ENCODE data around the gene FAM81A.
"Not testable (repeated sequence)": the region's sequence is repeated elsewhere in the genome, so short reads cannot be mapped to it uniquely, and the experiment has no call there.

The FAM81A gene

DNA sequence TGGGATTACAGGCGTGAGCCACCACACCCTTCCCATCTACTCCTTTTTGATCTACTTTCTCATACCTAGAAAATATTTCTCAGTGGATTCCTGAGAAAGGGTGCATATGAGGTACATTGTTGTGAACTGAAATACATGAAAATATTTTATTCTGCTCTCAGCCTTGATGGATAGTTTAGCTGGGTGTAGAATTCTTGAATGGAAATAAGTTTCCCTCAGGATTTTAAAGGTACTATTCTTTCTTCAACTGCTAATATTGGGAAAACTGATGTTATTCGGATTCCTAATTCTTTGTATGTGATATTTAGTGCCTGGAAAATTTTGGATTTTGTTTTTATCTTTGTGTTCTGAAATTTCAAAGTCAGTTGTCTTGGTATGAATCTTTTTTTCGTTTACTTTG lies 9.1 kb upstream of the FAM81A start:
- DNase-seq (ENCODE audit: low read depth in 2 of 2), result not testable (repeated sequence)

DNA sequence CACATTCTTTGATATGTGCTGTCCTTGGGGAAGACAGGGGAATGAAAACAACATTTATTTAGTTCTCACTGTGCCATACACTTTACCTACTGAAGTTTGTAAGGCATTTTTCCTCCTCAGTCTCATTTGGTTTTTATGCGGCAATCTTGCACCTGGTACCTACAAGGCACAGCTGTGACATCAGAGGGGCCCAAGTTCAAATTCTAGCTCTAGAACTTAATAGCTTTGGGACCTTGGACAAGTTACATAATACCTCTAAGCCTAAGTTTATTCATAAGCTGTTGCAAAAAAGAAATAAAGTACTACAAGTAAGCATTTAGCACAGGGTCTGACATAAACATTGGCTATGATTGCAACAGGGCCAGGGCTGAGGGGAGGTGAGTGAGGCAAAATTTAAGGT lies 5.6 kb upstream of the FAM81A start:
- DNase-seq (ENCODE audit: low read depth in 2 of 2), result no peak

DNA sequence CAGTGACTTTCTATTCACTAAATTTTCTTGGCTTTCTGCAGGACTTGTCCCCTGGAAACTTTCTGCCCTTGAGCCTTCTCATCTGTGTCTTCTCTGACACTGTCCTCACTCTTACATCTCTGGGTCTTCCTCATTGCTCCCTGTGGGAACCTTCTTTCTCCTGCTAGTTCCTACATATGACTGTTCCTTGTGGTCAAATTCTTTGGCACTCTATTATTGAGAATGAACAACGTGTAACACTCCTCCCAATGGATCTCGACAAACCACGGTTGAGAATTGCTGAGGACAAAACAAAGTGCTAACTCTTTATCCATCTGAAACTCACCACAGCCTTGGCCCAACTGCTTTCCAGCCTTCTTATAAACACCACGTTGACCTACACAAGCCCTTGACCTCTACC lies 3.5 kb upstream of the FAM81A start:
- DNase-seq (ENCODE audit: low read depth in 2 of 2), result no peak

DNA sequence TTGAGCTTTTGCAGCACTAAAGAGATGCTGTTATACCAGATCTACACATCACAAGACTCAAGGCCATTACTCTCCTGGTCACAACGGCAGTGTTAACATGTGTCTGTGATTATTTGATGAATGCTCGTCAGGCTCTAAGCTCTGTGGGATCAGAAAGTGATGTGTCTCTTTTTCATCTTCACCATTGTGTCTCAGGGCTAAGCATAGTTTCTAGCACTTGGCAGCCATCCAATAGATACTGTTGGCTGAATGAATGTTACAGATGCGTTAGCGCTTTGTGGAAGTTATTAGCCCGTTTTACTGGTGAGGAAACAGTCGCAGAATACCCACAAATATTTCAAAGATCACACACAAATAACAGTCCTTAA lies 1.2 kb upstream of the FAM81A start:
- no peak for DNase-seq (ENCODE audit: low read depth in 2 of 2)

DNA sequence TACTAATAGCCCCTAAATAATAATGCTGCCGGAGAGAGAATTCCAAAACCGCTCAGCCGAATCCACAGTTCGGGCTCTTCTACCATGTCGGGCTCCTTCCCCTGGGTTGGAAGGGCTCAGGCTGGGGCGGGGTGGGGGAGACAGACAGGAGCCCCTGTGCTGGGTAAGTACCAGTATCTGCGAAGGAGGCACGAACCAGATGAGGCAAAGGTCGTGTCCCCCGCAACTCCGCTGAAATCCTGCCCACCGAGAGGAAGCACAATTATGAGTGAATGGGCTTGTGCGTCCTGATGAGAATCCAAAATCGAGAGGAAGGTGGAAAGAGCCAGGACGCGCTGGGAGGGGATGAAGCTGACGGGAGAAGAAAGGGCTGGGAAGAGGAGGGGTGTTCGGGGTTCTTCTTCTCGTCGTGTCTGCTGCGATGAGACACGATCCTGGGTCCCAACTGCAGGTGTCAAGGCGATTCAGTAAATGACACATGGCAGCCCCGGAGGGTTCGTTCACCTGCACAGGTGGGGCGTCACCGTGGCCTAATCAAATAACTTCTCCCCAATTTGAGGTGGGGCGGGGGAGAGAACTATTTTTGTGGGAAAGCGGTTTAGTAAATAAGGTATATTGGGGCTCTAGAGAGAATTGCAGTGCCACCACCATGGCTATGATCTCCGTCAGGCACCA lies 707 bp upstream of the FAM81A start:
- DNase-seq (ENCODE audit: low read depth in 2 of 2), result no peak

DNA sequence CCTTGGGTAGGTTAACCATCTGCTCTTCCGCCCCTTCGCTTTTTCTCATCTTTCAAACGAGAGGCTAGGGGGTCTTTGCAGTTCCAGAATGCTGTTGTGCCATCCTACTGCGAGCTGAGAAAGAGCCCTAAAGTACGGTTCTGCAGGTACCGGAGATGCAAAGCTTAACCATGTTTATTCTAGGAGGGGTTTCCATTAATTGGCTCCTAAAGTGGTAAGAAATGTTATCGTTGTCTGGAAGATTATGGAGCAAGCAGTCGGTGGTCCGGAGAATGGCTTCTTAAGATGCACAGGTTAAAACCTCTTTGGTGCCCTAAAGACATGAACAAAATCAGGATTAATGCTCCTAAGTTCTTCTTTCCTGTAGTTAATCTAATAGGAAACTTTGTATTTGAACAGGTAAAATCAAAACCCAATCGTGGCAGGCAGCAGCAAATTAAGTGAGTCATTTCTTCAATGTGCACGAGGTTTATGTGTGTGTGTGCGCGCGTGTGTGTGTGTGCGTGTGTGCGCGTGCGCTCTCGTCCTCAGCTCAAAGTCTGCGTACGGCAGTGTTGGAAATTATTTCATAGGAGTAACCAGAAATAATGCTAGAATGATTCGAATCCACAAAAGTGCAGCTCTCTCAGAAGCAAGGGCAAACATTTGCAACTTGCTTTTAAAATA lies 772 bp downstream of the FAM81A start:
- no peak for DNase-seq (ENCODE audit: low read depth in 2 of 2)

DNA sequence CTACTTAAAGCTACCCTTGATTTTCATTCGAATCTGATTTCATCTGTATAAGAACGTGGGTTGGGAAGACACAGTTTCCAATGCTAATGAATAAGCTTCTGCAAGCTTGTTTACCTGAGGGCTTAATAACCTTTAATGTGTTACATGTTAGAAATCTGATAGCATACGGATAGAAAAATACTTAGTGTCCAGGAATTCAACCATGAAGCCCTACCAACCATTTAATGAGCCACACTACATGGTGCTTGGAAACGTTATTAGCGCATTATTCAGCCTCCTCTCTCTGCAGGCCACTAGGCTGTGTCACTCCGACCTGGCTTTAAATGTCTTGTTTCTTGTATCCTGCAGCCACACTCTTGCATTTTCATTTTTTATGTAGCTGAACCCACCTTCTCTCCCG lies 1.6 kb downstream of the FAM81A start:
- DNase-seq (ENCODE audit: low read depth in 2 of 2), result no peak

DNA sequence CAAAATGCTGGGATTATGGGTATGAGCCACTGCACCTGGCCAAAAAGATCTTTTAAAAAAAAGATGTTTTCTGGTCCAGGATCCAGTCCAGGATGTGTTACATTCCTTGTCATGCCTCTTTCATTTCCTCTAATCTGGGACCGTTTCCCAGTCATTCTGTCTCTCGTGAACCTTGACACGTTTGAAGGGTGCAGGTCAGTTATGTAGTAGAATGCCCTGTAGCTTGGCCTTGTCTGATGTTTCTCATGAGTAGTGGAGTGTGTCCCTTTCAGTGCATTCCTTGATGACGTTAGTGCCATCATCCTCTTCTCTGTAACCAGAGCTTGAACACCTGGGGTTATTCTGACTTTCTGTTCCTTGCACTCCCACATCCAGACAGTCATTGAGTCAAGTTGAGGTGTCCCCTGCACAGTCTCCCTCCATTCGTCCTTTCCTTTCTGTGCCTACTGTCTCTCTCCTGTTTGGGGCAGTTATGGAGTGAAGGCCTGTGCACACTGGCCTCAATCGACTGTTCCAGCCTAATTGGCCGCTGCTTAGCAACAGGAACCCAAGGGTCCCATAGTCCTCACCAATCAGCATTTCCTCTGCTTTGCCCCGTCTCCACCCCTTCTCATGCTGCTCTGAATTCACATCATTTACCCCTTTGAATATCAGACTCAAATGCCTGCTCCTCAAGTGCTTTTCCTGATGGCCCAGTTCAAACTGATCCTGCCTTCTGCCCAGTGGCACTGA lies 5.5 kb downstream of the FAM81A start:
- DNase-seq (ENCODE audit: low read depth in 2 of 2), result no peak

DNA sequence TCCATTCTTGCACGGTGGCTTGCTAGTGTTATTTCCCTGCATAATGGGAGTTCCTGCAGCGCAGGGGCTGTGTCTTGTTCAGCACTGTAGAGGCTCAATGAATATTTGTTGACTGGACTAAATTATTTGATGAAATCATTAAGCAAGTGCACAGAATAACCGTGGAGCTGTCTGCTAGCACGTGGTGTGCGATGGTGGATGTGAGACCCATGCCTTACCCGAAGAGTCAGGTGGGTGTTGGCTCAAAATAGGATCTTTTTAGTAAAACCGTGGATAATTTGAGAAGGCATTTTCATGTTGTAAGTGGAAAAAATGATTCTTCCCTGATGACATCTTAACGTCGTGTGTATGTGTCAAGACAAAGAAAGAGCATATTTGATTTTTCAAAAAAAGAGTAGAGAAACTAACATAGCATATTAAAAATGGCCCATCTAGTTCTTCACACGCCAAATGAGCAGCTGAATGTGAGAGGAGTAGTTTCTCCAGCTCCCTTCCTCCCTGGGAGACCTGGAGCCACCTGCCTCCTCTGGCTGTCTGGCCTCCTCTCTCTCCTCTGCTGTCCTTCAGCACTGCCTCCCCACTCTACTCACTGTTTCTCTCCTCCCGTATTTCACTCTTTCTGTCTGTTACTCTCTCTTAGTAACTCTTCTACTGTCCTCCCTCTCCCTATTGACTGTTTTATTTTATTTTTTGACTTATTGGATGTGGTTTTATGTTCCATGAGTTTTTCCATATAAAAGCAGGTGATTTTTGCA lies 6.3 kb downstream of the FAM81A start:
- DNase-seq (ENCODE audit: low read depth in 2 of 2), result no peak

DNA sequence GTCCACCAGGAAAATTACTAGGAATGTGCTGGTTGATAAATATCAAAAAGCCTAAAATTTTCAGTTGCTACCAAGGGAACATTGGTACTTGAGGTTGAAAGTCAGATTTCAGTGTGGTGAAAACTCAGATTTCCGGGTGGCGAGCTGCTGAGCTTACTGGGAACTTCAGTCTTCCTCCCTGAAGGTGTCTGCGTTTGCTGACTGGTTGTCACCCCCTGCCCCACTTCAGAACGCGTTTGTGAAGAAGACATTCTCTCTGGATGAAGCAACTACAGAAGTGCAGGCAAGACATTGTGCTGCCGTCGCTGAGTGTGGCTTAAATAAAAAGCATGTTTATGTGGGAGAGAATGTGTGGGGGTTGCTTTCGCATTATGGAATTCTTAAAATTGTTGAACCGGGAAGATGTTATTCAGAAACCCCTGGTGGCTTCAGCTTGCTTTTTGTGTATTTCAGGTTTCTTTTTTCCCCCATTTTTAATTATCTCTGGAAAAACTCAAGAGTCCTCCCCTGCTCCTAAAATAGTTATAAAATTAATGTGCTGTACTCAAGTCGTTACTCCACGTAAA lies 7.1 kb downstream of the FAM81A start:
- no peak for DNase-seq (ENCODE audit: low read depth in 2 of 2)

DNA sequence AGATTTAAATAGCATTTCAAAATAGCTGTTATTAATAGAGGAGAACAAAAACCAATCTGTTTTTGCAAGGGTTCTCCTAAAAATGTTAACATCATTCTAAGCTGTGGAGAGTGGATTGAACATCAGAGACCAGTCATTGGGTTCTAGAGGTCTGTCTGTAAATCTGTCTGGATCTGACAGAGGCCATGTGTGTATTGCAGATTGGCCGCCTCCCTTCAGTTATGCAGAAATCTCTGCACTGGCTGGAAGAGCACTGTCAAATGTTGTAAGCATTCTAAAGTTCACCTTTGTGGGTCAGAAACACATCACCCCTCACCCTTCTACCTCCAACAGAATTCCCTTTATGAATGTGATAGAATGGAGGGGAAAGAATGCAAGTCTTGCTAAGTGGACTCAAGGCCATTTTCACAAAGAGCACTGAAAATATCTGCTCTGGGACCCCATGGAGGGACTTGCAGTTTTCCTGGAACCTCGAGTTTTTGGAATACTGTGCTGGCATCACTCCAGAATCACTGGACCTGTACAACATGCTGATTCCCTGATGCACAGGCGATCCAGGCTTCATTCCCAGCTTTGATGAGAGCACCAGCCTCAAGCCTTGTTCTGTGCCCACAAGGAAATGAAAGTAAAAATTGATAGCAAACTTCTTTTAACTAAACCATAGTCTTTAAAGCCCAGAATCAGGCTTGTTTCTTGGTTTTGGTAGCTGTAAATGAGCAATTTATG lies 8.4 kb downstream of the FAM81A start:
- DNase-seq (ENCODE audit: low read depth in 2 of 2), result no peak

DNA sequence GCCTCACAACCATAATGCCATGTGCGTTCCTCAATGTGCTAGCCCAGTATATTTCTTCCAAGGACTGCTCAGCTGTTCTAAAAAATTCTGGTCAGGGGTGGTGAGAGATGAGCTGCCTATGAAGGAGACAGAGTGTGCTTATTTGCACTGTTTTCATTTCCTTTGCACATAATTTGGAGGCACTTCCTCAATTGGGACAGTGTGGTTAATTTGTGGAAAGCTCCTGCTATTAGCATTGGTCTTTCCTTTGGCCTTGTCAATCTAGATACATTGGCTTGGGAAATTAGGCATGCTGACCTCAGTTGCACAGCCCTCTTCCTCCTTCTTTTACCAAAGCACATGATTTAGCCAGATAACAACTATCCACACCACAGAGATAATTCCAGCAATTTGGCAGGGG lies 9.4 kb downstream of the FAM81A start:
- no peak for DNase-seq (ENCODE audit: low read depth in 2 of 2)

DNA sequence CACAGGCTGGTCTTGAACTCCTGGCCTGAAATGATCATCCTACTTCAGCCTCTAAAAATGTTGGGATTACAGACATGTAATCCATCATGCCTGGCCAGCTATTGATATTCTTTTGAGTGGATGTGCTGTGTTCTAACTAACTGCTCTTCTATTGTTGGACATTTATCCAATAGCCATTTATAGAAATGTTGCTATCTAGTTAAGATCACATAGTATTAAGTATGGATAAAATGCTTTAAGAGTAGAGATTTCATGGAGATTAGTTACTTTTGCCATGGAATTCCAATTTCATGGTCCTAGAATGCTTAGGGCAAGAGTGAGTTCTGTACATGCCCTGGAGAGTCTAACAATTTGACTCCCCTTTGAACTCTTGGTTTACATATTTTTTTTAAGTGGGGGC lies 10.9 kb downstream of the FAM81A start:
- no peak for DNase-seq (ENCODE audit: low read depth in 2 of 2)

DNA sequence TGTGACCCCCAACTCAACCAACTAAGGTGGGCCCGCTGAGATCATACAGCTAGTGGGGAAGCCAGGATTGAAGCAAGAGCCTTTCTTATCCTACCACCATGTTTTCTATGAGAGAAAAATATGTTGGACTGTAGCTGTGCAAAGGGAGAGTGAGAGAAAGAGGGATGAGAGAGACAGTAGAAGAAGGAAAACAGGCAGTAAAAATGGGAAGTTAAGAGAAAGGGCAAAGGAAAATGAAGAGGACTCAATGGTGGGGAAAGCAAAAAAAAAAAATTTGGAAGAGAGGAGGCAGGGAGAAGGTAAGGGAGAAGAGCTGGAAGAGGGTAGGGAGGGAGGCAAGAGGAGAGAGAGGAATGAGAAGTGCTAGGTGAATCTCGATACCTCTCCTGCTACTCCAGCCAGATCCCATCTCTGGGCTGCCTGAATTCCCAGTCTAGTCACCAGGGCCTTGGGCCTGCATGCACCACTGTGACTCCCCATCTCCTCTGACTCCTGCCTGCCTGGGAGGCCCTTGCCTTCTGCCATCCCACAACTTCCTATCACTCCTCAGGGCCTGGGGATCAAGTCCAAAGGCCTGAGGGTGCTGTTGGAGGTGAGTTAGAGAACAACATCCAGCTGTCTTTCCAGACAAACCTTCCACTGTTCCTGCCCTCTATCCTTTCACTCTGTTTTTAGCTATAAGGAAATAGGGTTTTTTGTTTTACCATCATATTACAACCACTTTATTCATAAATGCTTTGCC lies 15.7 kb downstream of the FAM81A start:
- DNase-seq (ENCODE audit: low read depth in 2 of 2), result no peak

DNA sequence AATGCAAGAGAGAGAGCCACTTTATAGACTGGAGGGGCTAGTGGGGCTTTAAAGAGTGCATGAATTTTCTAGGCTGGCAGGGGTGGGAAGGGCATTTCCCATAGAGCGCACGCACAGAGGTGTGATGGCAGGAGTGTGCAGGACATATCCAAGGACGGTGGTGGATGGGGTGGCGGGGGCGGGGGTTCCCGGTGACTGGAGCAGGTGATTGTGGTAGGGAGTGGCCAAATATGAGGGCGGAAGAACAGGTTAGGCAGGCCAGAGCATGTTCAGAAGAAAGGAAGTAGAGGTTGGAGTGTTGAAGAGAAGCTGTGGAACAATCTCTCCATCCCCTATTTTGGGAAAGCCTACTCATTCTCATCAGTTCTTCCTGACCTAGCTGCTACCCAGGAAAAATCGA lies 18.1 kb downstream of the FAM81A start:
- DNase-seq (ENCODE audit: low read depth in 2 of 2), result no peak

DNA sequence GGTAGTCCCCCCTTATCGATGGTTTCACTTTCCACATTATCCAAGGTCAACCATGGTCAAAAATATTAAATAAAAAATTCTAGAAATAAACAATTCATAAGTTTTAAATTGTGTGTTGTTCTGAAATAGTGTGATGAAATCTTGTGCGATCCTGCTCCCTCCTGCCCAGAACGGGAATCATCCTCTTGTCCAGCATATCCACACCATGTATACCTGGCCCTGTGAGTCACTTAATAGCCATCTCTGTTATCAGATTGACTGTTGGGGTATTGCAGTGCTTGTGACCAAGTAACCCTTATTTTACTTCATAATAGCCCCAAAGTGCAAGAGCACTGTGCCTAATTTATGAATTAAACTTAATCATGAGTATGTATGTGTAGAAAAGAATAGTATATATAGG lies 19.1 kb downstream of the FAM81A start:
- no peak for DNase-seq (ENCODE audit: low read depth in 2 of 2)

DNA sequence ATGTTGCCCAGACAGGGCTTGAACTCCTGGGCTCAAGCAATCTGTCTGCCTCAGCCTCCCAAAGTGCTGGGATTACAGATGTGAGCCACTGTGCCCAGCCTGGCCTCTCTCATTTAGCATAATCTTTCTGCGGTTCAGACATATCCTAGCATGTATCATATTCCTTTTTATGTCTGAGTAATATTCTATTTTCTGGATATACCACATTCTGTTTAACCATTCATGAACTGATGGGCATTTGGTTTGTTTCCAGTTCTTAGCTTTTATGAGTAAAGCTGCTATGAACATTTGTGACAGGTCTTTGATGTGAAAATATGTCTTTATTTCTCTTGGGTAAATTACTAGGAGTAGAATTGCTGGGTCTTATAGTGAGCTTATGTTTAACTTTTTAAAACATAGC lies 23.5 kb downstream of the FAM81A start:
- DNase-seq (ENCODE audit: low read depth in 2 of 2), result no peak

DNA sequence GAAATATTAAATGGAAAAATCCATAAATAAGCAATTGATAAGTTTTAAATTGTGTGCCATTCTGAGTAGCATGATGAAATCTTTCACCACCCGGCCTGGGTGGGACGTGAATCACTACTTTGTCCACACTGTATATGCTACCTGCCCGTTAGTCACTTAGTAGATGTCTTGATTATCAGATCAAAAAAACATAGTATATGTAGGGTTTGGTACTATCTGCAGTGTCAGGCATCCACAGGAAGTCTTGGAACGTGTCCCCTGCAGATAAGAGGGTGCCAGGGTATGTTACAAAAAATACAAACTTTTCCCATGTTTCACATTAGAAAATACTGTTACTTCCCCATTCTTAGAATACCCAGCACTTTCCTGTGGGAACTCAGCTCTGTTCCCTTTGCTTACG lies 35.2 kb downstream of the FAM81A start:
- no peak for DNase-seq (ENCODE audit: low read depth in 2 of 2)

DNA sequence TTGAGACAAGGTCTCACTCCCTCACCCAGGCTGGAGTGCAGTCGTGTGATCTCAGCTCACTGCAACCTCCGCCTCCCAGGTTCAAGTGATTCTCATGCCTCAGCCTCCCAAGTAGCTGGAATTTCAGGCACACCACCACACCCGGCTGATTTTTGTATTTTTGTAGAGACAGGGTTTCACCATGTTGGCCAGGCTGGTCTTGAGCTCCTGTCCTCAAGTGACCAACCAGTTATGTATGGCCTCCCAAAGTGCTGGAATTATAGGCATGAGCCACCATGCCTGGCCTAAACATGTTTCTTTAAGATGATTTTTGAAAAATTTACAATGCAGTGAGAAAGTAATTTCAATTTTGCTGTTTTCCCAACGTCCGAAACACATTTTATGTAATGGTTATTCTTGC lies 37.2 kb downstream of the FAM81A start:
- not testable (repeated sequence) for DNase-seq (ENCODE audit: low read depth in 2 of 2)

DNA sequence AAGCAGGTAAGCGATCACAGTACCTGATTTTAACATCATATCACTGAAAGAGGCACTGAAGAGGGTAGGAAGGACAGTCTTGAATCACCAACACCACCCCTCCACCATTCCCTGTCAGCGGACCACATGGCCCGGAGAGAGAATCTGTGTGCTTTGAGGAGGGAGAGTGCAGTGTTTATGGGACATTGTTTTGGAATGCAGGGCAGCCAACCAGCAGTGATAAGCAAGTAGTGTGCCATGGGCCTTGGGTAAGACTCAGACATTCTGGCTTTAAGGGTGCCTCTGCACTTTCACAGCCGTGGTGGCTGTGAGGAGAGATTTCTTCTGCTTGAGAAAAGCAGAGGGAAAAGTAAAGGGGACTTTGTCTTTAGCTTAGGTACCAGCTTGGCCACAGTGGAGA lies 46.4 kb downstream of the FAM81A start:
- DNase-seq (ENCODE audit: low read depth in 2 of 2), result no peak

DNA sequence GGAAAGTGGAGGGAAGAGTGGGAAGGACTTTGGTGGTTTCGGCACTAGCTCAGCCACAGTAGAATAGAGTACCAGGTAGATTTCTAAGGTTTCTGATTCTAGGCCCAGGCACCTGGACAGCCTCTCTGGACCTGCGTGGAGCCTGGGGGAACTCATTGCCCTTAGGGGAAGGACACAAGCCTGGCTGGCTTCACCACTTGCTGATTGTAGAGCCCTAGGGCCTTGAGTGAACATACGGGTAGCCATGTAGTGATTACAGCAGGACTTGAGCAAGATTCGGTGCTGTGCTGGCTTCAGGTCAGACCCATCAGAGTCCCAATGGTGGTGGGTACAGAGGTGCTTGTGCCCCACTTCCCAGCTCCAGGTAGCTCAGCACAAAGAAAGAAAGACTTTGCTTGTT lies 47.0 kb downstream of the FAM81A start:
- DNase-seq (ENCODE audit: low read depth in 2 of 2), result no peak
